A549 (cell line): ENCODE results near the gene ATP5IF1. TPM values are rescaled to one million over a fixed set of nuclear protein-coding genes. Genes with fewer than 3 reads are reported as not detected.

ENCODE experiments used
- ATAC-seq, 2 experiments: fragments of 200-7000 bp in 1 of 2; fragments of >200 bp in 1 of 2; cut with Nextera tagmentation in 1 of 2; cut with Tn5 transposase in 1 of 2; 3 replicates each; pipeline versions ENCODE4 v1.8.0 to v1.9.1; 2018 to 2020; ENCODE audit warnings: mild to moderate bottlenecking in 1 of 2, moderate library complexity in 1 of 2
- CTCF ChIA-PET: fragments of 300-600 bp; sonication (Branson Sonifier 250); formaldehyde crosslinking; extraction: SDS; loops from one replicate; lab custom pipeline; 2021; ENCODE audit warnings: antibody characterized with exemption, inconsistent platforms; lab: Yijun Ruan, JAX
- POLR2A ChIA-PET: fragments of 350-600 bp; formaldehyde crosslinking; extraction: SDS; loops from one replicate; lab custom pipeline; 2021; ENCODE audit warnings: antibody characterized with exemption, inconsistent platforms; lab: Yijun Ruan, JAX
- DNase-seq, 2 experiments: peaks; one replicate each; pipeline versions ENCODE4 v3.0.0 to v3.0.0-alpha.2; 2011 to 2016; ENCODE audit warnings: low read depth in 1 of 2, low spot score in 1 of 2
- FAIRE-seq: peaks from 2 replicates; lab custom pipeline; 2011; peaks lifted over from hg19 to GRCh38; lab: Jason Lieb, UNC
- H3K27ac ChIP-seq, 2 experiments: fragments of >200 bp; sonication (Bioruptor Twin); formaldehyde crosslinking; 3 replicates each; pipeline ENCODE4 v1.5.1; 2016 to 2017
- H3K4me1 ChIP-seq: fragments of >200 bp; sonication (Bioruptor Twin); formaldehyde crosslinking; 3 replicates; pipeline ENCODE4 v1.6.1; 2016
- H3K4me2 ChIP-seq: fragments of >200 bp; sonication (Bioruptor Twin); formaldehyde crosslinking; 3 replicates; pipeline ENCODE4 v1.6.1; 2016
- H3K4me3 ChIP-seq: fragments of >200 bp; sonication (Bioruptor Twin); formaldehyde crosslinking; 3 replicates; pipeline ENCODE4 v1.5.1; 2016
- H3K9me3 ChIP-seq: fragments of >200 bp; sonication (Bioruptor Twin); formaldehyde crosslinking; 3 replicates; pipeline ENCODE4 v1.6.1; 2016
- EHF ChIP-seq: fragments of 250-450 bp; sonication (Bioruptor Pico); IDR thresholded peaks from 2 replicates; pipeline ENCODE4 v1.5.0; 2020; ENCODE audit warnings: mild to moderate bottlenecking
- GATA3 ChIP-seq: IDR thresholded peaks from 2 replicates; pipeline ENCODE4 v1.6.1; 2012; ENCODE audit warnings: borderline replicate concordance
- HDAC2 ChIP-seq: fragments of 200-600 bp; sonication (generic); IDR thresholded peaks from 2 replicates; pipeline ENCODE4 v1.6.1; 2016
- HOXB13 ChIP-seq: fragments of 250-450 bp; sonication (Bioruptor Pico); IDR thresholded peaks from 2 replicates; pipeline ENCODE4 v1.5.0; 2020; ENCODE audit warnings: low read depth, mild to moderate bottlenecking, moderate library complexity
- POLR2A ChIP-seq: IDR thresholded peaks from 2 replicates; pipeline ENCODE4 v1.6.1; 2012; ENCODE audit warnings: mild to moderate bottlenecking, low read length
- RAD21 ChIP-seq, 2 experiments: fragments of >200 bp in 1 of 2; sonication (Bioruptor Twin) in 1 of 2; formaldehyde crosslinking in 1 of 2; IDR thresholded peaks in 1 of 2; conservative IDR thresholded peaks in 1 of 2; 2 replicates in 1 of 2; 3 replicates in 1 of 2; pipeline ENCODE4 v1.6.1; 2012 to 2018; ENCODE audit warnings: inconsistent platforms in 1 of 2
- RARB ChIP-seq: fragments of 250-450 bp; sonication (Bioruptor Pico); IDR thresholded peaks from 2 replicates; pipeline ENCODE4 v1.8.0; 2021; ENCODE audit warnings: mild to moderate bottlenecking, moderate library complexity
- RFX5 ChIP-seq: fragments of 450-650 bp; IDR thresholded peaks from 2 replicates; pipeline ENCODE4 v1.7.1; 2014; ENCODE audit warnings: antibody characterized with exemption, mild to moderate bottlenecking, moderate library complexity
- SMC3 ChIP-seq: fragments of >200 bp; sonication (Bioruptor Twin); formaldehyde crosslinking; IDR thresholded peaks from 3 replicates; pipeline ENCODE4 v1.6.1; 2018; ENCODE audit warnings: inconsistent platforms
- ZC3H11A ChIP-seq: fragments of 450-650 bp; IDR thresholded peaks from 2 replicates; pipeline ENCODE4 v1.6.1; 2014; ENCODE audit warnings: antibody characterized with exemption, mild to moderate bottlenecking
- ZNF302 ChIP-seq: fragments of 250-450 bp; sonication (Bioruptor Pico); IDR thresholded peaks from 2 replicates; pipeline ENCODE4 v1.9.0; 2021; ENCODE audit warnings: inconsistent platforms, mild to moderate bottlenecking, moderate library complexity
- WGBS: methylation state at CpG from one replicate; pipeline ENCODE4 v1.1.6; 2017; ENCODE audit errors: missing lambda C conversion rate; 5-methylcytosine and 5-hydroxymethylcytosine counted together
- polyA plus RNA-seq, 4 experiments: library from polyadenylated mRNA; depleted of rRNA in 3 of 4; stranded (reverse); fragments of >200 nt; fragmentation: RNase III in 1 of 4; extraction: RNeasy Plus Mini Kit Qiagen cat#74134 plus additional on column Dnase treatment in 1 of 4; gene quantifications; 2 replicates in 3 of 4; 3 replicates in 1 of 4; pipeline ENCODE4 v1.2.3, GENCODE V29; 2011 to 2017
- TF ChIP-seq, protein P1 (sequence below): fragments of 450-650 bp; IDR thresholded peaks from 2 replicates; pipeline ENCODE4 v1.6.1; 2014; ENCODE audit warnings: antibody characterized with exemption
- TF ChIP-seq, protein P2 (sequence below): fragments of >200 bp; sonication (Bioruptor Twin); formaldehyde crosslinking; IDR thresholded peaks from 3 replicates; pipeline ENCODE4 v1.5.1; 2016

Gene ATP5IF1
- polyA plus RNA-seq, 2 of the 4 experiments (the other 2 are of a cell fraction): 178 to 234 TPM

DNA sequence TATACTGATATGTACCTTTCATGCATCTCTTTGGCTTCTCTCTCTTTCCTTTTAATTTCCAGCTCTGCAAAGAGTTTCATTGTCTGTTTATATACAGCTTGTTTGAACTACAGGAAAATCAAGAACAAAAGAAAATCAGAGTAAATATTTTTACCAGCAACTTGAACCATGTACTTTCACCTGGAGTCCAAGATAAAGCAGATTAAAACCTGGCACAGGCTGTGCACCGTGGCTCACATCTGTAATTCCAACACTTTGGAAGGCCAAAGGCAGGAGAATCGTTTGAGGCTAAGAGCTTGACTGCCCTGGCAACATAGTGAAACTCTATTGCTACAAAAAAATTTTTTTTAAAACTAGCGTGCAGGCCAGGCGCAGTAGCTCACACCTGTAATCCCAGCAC, 30.7 kb upstream of the ATP5IF1 start:
- Histone ChIP-seq H3K9me3 (no peaks in the 10 kb centered on the region), H3K4me3 (no peak overlapping the region), H3K4me1 (no peaks in the 10 kb centered on the region), H3K4me2 (no peak overlapping the region), H3K27ac (no peak overlapping the region)
- ATAC-seq: no peak
- ChIA-PET POLR2A (no interaction called here), CTCF (interaction anchor here (1.0 to 4.2 kb wide), 3 partner anchors 53 to 114 kb away, joined by 3 to 31 read pairs (median 3); no protein-coding TSS in a partner anchor)
- TF ChIP-seq ZNF302 (CRISPR knock-in tag) (no peak), EHF (CRISPR knock-in tag) (no peak), RARB (no peak), ZC3H11A (no peak), HDAC2 (no peak)
- TF ChIP-seq, protein P1, sequence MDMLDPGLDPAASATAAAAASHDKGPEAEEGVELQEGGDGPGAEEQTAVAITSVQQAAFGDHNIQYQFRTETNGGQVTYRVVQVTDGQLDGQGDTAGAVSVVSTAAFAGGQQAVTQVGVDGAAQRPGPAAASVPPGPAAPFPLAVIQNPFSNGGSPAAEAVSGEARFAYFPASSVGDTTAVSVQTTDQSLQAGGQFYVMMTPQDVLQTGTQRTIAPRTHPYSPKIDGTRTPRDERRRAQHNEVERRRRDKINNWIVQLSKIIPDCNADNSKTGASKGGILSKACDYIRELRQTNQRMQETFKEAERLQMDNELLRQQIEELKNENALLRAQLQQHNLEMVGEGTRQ: no peak
- FAIRE-seq: no peak
- 87% methylated on average over 4 of the region's 4 CpGs for WGBS
- no peak for DNase-seq

GRCh38 chr1:28208818-28209441, 27.0 kb upstream of the ATP5IF1 start:
- ATAC-seq (peak; percentile 85 to 90), FAIRE-seq (no peak), DNase-seq (peak; percentile 42 to 69)
- Histone ChIP-seq H3K4me2 (no peak overlapping the region), H3K9me3 (no peaks in the 10 kb centered on the region), H3K4me3 (no peak overlapping the region), H3K27ac (no peak overlapping the region), H3K4me1 (0 out of 3 replicates have a peak, but pooled peaks cover 3% of the 10 kb centered on the region)
- TF ChIP-seq, protein P2, sequence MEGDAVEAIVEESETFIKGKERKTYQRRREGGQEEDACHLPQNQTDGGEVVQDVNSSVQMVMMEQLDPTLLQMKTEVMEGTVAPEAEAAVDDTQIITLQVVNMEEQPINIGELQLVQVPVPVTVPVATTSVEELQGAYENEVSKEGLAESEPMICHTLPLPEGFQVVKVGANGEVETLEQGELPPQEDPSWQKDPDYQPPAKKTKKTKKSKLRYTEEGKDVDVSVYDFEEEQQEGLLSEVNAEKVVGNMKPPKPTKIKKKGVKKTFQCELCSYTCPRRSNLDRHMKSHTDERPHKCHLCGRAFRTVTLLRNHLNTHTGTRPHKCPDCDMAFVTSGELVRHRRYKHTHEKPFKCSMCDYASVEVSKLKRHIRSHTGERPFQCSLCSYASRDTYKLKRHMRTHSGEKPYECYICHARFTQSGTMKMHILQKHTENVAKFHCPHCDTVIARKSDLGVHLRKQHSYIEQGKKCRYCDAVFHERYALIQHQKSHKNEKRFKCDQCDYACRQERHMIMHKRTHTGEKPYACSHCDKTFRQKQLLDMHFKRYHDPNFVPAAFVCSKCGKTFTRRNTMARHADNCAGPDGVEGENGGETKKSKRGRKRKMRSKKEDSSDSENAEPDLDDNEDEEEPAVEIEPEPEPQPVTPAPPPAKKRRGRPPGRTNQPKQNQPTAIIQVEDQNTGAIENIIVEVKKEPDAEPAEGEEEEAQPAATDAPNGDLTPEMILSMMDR: peak; percentile 79
- TF ChIP-seq GATA3 (no peak), RAD21 (conservative IDR thresholded peaks at IDR 0.05 in 1 of 2, IDR thresholded peaks at IDR 0.05 in 1 of 2) (peak; percentile 87 to 88), SMC3 (peak; percentile 84)
- TF ChIP-seq, protein P1: no peak
- ChIA-PET POLR2A (interaction anchor here (1.1 to 1.3 kb wide), 2 partner anchors 118 to 120 kb away, joined by 3 to 6 read pairs; partner anchors contain the start of gene EYA3), CTCF (interaction anchor here (0.6 to 7.7 kb wide), 39 partner anchors 9 to 378 kb away, joined by 3 to 144 read pairs (median 4); partner anchors contain the start of genes EYA3 and PPP1R8)
- 16% methylated on average over 4 of the region's 4 CpGs for WGBS

GRCh38 chr1:28209700-28210099, 26.2 kb upstream of the ATP5IF1 start:
- TF ChIP-seq, protein P1: no peak
- TF ChIP-seq RFX5 (no peak), POLR2A (no peak), HOXB13 (CRISPR knock-in tag) (no peak)
- H3K9me3 ChIP-seq: no peaks in the 10 kb centered on the region
- no peak overlapping the region for H3K27ac ChIP-seq
- WGBS: 83% methylated on average over 1 of the region's 1 CpG
- ChIA-PET CTCF (interaction anchor here (0.7 to 7.7 kb wide), 32 partner anchors 9 to 379 kb away, joined by 3 to 144 read pairs (median 4); partner anchors contain the start of genes EYA3 and PPP1R8), POLR2A (interaction anchor here (1.1 to 1.3 kb wide), 2 partner anchors 118 to 121 kb away, joined by 3 to 6 read pairs; partner anchors contain the start of gene EYA3)
- ATAC-seq: no peak
- no peak overlapping the region for H3K4me2 ChIP-seq
- H3K4me3 ChIP-seq: no peak overlapping the region
- no peak for FAIRE-seq
- 0 out of 3 replicates have a peak, but pooled peaks cover 3% of the 10 kb centered on the region for H3K4me1 ChIP-seq
- DNase-seq: no peak
